Progenitor cell of endocrine pancreas (in vitro differentiated cells): ENCODE data around the gene GDPD3. TPM values are rescaled to one million over a fixed set of nuclear protein-coding genes. Genes with fewer than 3 reads are reported as not detected.

Source experiments
- DNase-seq: peaks from one replicate; pipeline ENCODE4 v3.0.0; 2021; ENCODE audit warnings: low spot score; ENCODE audit not compliant: unreplicated experiment
- H3K27ac Mint-ChIP-seq: 2 replicates; pipeline ENCODE4 v1.8.0; 2021; ENCODE audit warnings: mild to moderate bottlenecking, moderate library complexity, mixed read lengths
- H3K27me3 Mint-ChIP-seq: 2 replicates; pipeline ENCODE4 v1.8.0; 2021; ENCODE audit warnings: mixed read lengths
- H3K36me3 Mint-ChIP-seq: 2 replicates; pipeline ENCODE4 v1.8.0; 2022; ENCODE audit warnings: mixed read lengths; ENCODE audit not compliant: insufficient read depth
- H3K4me1 Mint-ChIP-seq: 2 replicates; pipeline ENCODE4 v1.8.0; 2021; ENCODE audit warnings: low read depth, mixed read lengths
- H3K4me3 Mint-ChIP-seq: 2 replicates; pipeline ENCODE4 v1.8.0; 2021; ENCODE audit warnings: low read depth, mild to moderate bottlenecking, moderate library complexity, mixed read lengths
- H3K9me3 Mint-ChIP-seq: 2 replicates; pipeline ENCODE4 v1.8.0; 2021; ENCODE audit warnings: low read depth, mixed read lengths
- CTCF ChIP-seq: fragments of 200-600 bp; sonication (generic); IDR thresholded peaks from one replicate; pipeline ENCODE4 v1.5.0; 2021; ENCODE audit warnings: antibody characterized with exemption, mild to moderate bottlenecking; ENCODE audit not compliant: unreplicated experiment
- total RNA-seq: library from RNA; stranded (reverse); gene quantifications from 2 replicates; pipeline ENCODE4 v1.2.1, GENCODE V29; 2021

The GDPD3 gene
- total RNA-seq, 1 donor from 2014 or later, result 13.3 TPM

DNA sequence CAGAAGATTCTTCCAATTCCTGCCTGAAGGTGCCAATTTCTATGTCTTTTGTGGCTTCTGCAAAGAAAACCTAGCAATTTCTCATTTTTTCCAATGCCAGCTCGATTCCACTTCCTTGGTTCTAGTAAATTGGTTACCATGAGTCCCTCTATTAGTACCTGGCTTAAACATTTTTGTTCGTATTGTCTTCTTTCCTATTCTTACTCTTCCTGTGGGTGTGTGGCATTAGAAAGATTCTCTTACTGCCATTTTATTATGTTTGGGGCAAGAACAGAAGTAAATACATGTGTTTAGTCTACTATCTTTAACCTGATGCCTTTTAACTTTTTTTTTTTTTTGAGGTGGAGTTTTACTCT, 30.0 kb upstream of the GDPD3 start:
- no peak for DNase-seq
- Mint-ChIP-seq H3K4me1 (peaks cover 4% of the 10 kb centered on the region), H3K9me3 (no peaks in the 10 kb centered on the region), H3K27me3 (no peaks in the 10 kb centered on the region), H3K36me3 (no peaks in the 10 kb centered on the region), H3K27ac (no peak overlapping the region), H3K4me3 (no peak overlapping the region)
- no peak for TF ChIP-seq CTCF

DNA sequence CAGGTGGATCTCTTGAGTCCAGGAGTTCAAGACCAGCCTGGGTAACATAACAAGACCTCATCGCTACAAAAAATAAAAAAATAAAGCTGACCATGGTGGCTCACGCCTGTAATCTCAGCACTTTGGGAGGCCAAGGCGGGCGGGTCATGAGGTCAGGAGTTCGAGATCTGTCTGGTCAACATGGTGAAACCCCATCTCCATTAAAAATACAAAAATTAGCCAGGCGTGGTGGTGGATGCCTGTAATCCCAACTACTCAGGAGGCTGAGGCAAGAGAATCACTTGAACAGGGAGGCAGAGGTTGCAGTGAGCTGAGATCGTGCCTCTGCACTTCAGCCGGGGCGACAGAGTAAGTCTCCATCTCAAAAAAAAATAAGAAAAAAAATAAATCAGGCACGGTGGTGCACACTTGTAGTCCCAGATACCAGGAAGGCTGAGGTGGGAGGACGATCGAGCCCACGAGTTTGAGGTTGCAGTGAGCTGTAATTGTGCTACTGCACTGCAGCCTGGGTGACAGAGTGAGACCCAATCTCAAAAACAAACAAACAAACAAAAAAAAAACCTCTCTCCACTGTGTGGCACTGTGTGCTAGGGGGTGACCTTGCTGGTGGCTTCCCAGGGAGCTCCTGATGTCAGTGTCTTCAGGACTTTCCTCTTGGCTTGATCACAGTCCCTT, 29.5 kb upstream of the GDPD3 start:
- Mint-ChIP-seq H3K27me3 (no peaks in the 10 kb centered on the region), H3K4me1 (peaks cover 4% of the 10 kb centered on the region), H3K36me3 (no peaks in the 10 kb centered on the region), H3K9me3 (no peaks in the 10 kb centered on the region), H3K4me3 (no peak overlapping the region), H3K27ac (no peak overlapping the region)
- no peak for DNase-seq
- no peak for TF ChIP-seq CTCF

- peaks cover 4% of the 10 kb centered on the region for H3K4me1 Mint-ChIP-seq
- H3K36me3 Mint-ChIP-seq, result no peaks in the 10 kb centered on the region
- no peaks in the 10 kb centered on the region for H3K27me3 Mint-ChIP-seq
- H3K27ac Mint-ChIP-seq, result no peak overlapping the region
- no peak overlapping the region for H3K4me3 Mint-ChIP-seq
- TF ChIP-seq CTCF, result no peak
- DNase-seq, result no peak
- H3K9me3 Mint-ChIP-seq, result no peaks in the 10 kb centered on the region
Observed at GRCh38 chr16:30141750-30142149, 28.4 kb upstream of the GDPD3 start.

DNA sequence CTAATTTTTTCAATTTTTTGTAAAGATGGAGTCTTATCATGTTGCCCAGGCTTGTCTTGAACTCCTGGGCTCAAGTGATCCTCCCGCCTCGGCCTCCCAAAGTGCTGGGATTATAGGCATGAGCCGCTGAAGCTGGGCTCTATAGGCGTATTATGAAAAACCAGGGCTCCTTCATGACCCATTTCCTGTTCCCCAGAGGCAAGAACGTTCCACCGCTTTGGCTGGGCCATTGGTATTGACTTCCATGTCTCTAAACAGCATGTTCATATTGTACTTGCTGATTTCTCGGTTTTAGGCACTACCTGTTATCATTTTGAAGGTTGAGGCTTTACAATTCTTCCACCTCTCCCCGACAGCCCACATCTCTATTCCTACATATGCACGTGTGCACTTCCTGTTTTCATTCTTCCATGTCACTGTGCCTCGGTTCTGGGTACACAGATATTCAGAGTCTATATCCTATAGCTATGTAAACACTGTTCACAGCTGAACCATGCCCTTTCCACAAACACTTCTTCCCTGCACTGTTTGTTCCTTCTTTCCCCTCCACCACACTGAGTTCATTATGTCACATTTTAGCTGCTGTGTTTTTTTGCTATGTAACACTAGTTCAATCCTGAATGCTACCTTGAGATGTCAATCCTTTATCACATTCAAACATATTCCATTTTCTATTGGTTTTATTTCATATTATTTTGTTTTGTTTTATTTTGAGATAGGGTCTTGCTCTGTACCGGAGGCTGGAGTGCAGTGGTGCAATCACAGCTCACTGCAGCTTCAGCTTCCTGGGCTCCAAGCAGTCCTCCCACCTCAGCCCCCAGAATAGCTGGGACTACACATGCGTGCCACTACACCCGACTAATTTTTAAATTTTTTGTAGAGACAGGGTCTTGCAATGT, 26.5 kb upstream of the GDPD3 start:
- H3K27ac Mint-ChIP-seq, result peak overlapping the region; percentile 8
- H3K4me1 Mint-ChIP-seq, result peaks cover 4% of the 10 kb centered on the region
- no peak for TF ChIP-seq CTCF
- no peaks in the 10 kb centered on the region for H3K36me3 Mint-ChIP-seq
- no peak for DNase-seq
- no peak overlapping the region for H3K4me3 Mint-ChIP-seq
- no peaks in the 10 kb centered on the region for H3K27me3 Mint-ChIP-seq
- H3K9me3 Mint-ChIP-seq, result no peaks in the 10 kb centered on the region

DNA sequence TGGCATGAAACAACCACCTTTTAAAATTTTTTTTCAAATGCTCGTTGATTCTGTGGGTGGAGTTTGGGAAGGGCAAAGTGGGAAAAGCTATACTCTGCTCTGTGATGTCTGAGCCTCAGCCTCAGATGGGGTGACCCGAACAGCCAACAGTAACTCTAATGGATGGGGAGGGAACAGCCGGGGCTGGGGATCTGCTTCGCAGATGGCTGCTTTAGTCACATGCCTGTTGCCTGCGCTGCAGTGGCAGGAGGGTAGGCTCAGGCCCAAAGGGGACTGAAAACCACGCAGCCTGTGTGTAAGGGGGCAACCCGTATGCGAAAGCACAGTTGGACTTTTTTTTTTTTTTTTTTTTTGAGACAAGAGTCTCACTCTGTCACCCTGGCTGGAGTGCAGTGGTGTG, 24.6 kb upstream of the GDPD3 start:
- H3K9me3 Mint-ChIP-seq, result no peaks in the 10 kb centered on the region
- no peak for DNase-seq
- no peaks in the 10 kb centered on the region for H3K27me3 Mint-ChIP-seq
- peaks cover 4% of the 10 kb centered on the region for H3K4me1 Mint-ChIP-seq
- no peaks in the 10 kb centered on the region for H3K36me3 Mint-ChIP-seq
- H3K4me3 Mint-ChIP-seq, result no peak overlapping the region
- TF ChIP-seq CTCF, result no peak
- no peak overlapping the region for H3K27ac Mint-ChIP-seq
